Right lobe of liver (tissue), 4 donors: ENCODE results near the gene MICU1.

Experiments used
- POLR2A ChIP-seq: fragments of 450-650 bp; IDR thresholded peaks from one replicate; pipeline ENCODE4 v1.6.1; 2017; ENCODE audit warnings: antibody characterized with exemption, mild to moderate bottlenecking
- TF ChIP-seq, protein P1 (sequence below), 4 donors: fragments of 200-600 bp in 3 of 4; fragments of 450-650 bp in 1 of 4; IDR thresholded peaks; one replicate each; pipeline versions ENCODE4 v1.5.1 to v1.8.0; 2016 to 2022; ENCODE audit warnings: antibody characterized with exemption in 4 of 4, mild to moderate bottlenecking in 2 of 4
- donor health status: DM: no; HTN: no; CAD: no.
- donor health status: DM: no; HTN: no; CAD: no.
- donor health status: DM: no; HTN: yes; CAD: no.

DNA sequence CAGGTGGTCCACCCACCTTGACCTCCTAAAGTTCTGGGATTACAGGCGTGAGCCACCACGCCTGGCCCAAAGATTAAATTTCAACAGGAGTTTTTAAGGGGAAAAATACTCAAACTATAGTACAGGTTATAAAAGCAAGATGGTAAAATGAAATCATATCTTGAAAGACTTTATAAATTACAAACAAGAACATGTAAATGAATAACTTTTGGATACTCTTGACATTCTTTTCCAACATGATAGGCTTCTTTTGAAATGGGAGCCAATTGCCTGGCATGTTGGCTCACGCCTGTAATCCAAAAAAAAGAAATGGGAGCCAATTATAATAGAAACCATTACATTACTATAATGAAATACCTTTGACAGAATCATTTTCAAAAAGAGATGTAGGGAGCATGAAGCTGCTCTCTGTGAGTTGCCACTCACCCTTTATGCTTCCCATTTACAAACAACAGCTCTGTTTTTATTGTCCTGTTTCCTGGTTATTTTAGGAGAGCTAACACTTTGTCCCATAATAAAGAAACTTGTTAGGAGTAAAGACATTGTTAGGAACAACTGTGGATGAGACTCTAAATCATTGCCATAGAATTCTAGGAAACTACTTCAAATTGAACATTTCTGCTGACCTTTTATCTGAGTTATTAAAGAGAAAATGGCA, 41.5 kb upstream of the MICU1 start:
- TF ChIP-seq, protein P1, sequence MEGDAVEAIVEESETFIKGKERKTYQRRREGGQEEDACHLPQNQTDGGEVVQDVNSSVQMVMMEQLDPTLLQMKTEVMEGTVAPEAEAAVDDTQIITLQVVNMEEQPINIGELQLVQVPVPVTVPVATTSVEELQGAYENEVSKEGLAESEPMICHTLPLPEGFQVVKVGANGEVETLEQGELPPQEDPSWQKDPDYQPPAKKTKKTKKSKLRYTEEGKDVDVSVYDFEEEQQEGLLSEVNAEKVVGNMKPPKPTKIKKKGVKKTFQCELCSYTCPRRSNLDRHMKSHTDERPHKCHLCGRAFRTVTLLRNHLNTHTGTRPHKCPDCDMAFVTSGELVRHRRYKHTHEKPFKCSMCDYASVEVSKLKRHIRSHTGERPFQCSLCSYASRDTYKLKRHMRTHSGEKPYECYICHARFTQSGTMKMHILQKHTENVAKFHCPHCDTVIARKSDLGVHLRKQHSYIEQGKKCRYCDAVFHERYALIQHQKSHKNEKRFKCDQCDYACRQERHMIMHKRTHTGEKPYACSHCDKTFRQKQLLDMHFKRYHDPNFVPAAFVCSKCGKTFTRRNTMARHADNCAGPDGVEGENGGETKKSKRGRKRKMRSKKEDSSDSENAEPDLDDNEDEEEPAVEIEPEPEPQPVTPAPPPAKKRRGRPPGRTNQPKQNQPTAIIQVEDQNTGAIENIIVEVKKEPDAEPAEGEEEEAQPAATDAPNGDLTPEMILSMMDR (IDR thresholded peaks at IDR 0.05) = no peak
- no peak for TF ChIP-seq POLR2A
